Common myeloid progenitor, CD34-positive (primary cell): ENCODE measurements around the gene JPH4.

Source experiments
- CTCF ChIA-PET: fragments of 350-600 bp; sonication (Branson Sonifier 250); formaldehyde crosslinking; loops from one replicate; lab custom pipeline; 2021; ENCODE audit warnings: antibody characterized with exemption; lab: Charles Lee
- POLR2A ChIA-PET: fragments of 350-600 bp; sonication (Branson Sonifier 250); formaldehyde crosslinking; loops from one replicate; lab custom pipeline; 2021; ENCODE audit warnings: antibody characterized with exemption; lab: Charles Lee
- DNase-seq, 3 donors: peaks; one replicate each; pipeline versions ENCODE4 v3.0.0 to v3.0.0-alpha.2; 2013
- H3K27ac ChIP-seq, 2 experiments: 1 replicate in 1 of 2; 2 replicates in 1 of 2; pipeline ENCODE4 v1.7.0; 2013; ENCODE audit warnings: inconsistent platforms in 2 of 2, low read length in 2 of 2, mild to moderate bottlenecking in 2 of 2, low read depth in 1 of 2, moderate library complexity in 1 of 2; ENCODE audit not compliant: severe bottlenecking in 2 of 2, insufficient read depth in 1 of 2, poor library complexity in 1 of 2
- H3K27me3 ChIP-seq, 5 experiments: replicated peaks in 2 of 5; 1 replicate in 3 of 5; 2 replicates in 2 of 5; pipeline versions ENCODE4 v1.6.1 to v1.7.0; 2013; ENCODE audit warnings: low read length in 4 of 5, mild to moderate bottlenecking in 2 of 5, moderate library complexity in 2 of 5, inconsistent platforms in 1 of 5; ENCODE audit not compliant: insufficient read depth in 5 of 5, control insufficient read depth in 4 of 5
- H3K36me3 ChIP-seq, 4 experiments: 1 replicate in 2 of 4; 2 replicates in 2 of 4; pipeline versions ENCODE4 v1.6.1 to v1.7.0; 2013; ENCODE audit warnings: low read length in 3 of 4, control low read depth in 1 of 4, mild to moderate bottlenecking in 1 of 4; ENCODE audit not compliant: control insufficient read depth in 4 of 4, insufficient read depth in 4 of 4
- H3K4me1 ChIP-seq, 4 experiments: 1 replicate in 3 of 4; 2 replicates in 1 of 4; pipeline versions ENCODE4 v1.6.1 to v1.7.1; 2013; ENCODE audit warnings: low read length in 3 of 4, mild to moderate bottlenecking in 3 of 4, control low read depth in 1 of 4, inconsistent platforms in 1 of 4, moderate library complexity in 1 of 4; ENCODE audit not compliant: control insufficient read depth in 4 of 4, insufficient read depth in 4 of 4; ENCODE audit errors: control extremely low read depth in 1 of 4
- H3K4me3 ChIP-seq, 7 experiments: 1 replicate in 4 of 7; 2 replicates in 3 of 7; pipeline versions ENCODE4 v1.5.1 to v1.7.0; 2013; ENCODE audit warnings: mild to moderate bottlenecking in 7 of 7, low read length in 6 of 7, moderate library complexity in 6 of 7, inconsistent platforms in 2 of 7, low read depth in 2 of 7, control low read depth in 1 of 7; ENCODE audit not compliant: insufficient read depth in 4 of 7, control insufficient read depth in 1 of 7; ENCODE audit errors: extremely low read depth in 1 of 7
- H3K9me3 ChIP-seq, 5 experiments: 1 replicate in 4 of 5; 2 replicates in 1 of 5; pipeline versions ENCODE4 v1.6.1 to v1.7.1; 2013; ENCODE audit warnings: low read length in 4 of 5, mild to moderate bottlenecking in 2 of 5, inconsistent platforms in 1 of 5, low read depth in 1 of 5, moderate library complexity in 1 of 5; ENCODE audit not compliant: control insufficient read depth in 4 of 5, insufficient read depth in 2 of 5; ENCODE audit errors: control extremely low read depth in 1 of 5
- WGBS: methylation state at CpG from one replicate; pipeline ENCODE4 v1.1.5; 2013; ENCODE audit not compliant: insufficient coverage; 5-methylcytosine and 5-hydroxymethylcytosine counted together

JPH4 gene

GRCh38 chr14:23614395-23614828, 35.8 kb upstream of the JPH4 start:
- H3K27me3 ChIP-seq: no peaks in the 10 kb centered on the region
- POLR2A ChIA-PET: no interaction called here
- H3K36me3 ChIP-seq: no peaks in the 10 kb centered on the region
- WGBS: 100% methylated on average over 2 of the region's 2 CpGs
- CTCF ChIA-PET: interaction anchor here (1.5 to 2.3 kb wide), 2 partner anchors 18 to 25 kb away, joined by 5 to 7 read pairs; no protein-coding TSS in a partner anchor
- H3K27ac ChIP-seq: no peak overlapping the region
- DNase-seq: no peak
- H3K9me3 ChIP-seq: peaks cover 0 to 3% (median 0%) of the 10 kb centered on the region in 5 experiments
- no peak overlapping the region for H3K4me3 ChIP-seq
- H3K4me1 ChIP-seq: peaks cover 4 to 23% (median 17%) of the 10 kb centered on the region in 4 experiments

GRCh38 chr14:23613242-23614070, 34.9 kb upstream of the JPH4 start:
- no peak for DNase-seq
- no peak overlapping the region for H3K27ac ChIP-seq
- POLR2A ChIA-PET: no interaction called here
- H3K9me3 ChIP-seq: peaks cover 0 to 3% (median 0%) of the 10 kb centered on the region in 5 experiments
- H3K4me1 ChIP-seq: peaks cover 4 to 22% (median 17%) of the 10 kb centered on the region in 4 experiments
- WGBS: 92% methylated on average over 2 of the region's 6 CpGs
- no peak overlapping the region for H3K4me3 ChIP-seq
- CTCF ChIA-PET: interaction anchor here (1.5 to 3.9 kb wide), 4 partner anchors 10 to 300 kb away, joined by 3 to 39 read pairs (median 6); no protein-coding TSS in a partner anchor
- H3K36me3 ChIP-seq: no peaks in the 10 kb centered on the region
- H3K27me3 ChIP-seq: no peaks in the 10 kb centered on the region

- no peak overlapping the region for H3K4me3 ChIP-seq
- ChIA-PET CTCF (interaction anchor here (1.1 to 3.9 kb wide), 6 partner anchors 9 to 300 kb away, joined by 3 to 39 read pairs (median 4); no protein-coding TSS in a partner anchor), POLR2A (no interaction called here)
- H3K27ac ChIP-seq: no peak overlapping the region
- DNase-seq: no peak
- H3K9me3 ChIP-seq: peaks cover 0 to 3% (median 0%) of the 10 kb centered on the region in 5 experiments
- peaks cover 4 to 21% (median 17%) of the 10 kb centered on the region in 4 experiments for H3K4me1 ChIP-seq
- H3K27me3 ChIP-seq: no peaks in the 10 kb centered on the region
- H3K36me3 ChIP-seq: no peaks in the 10 kb centered on the region
- 100% methylated on average over 1 of the region's 1 CpG for WGBS
Observed at GRCh38 chr14:23612802-23613201, 34.2 kb upstream of the JPH4 start.

GRCh38 chr14:23612354-23612732, 33.8 kb upstream of the JPH4 start:
- Histone ChIP-seq H3K27ac (no peak overlapping the region), H3K4me1 (peaks cover 4 to 21% (median 17%) of the 10 kb centered on the region in 4 experiments), H3K9me3 (peaks cover 0 to 3% (median 0%) of the 10 kb centered on the region in 5 experiments), H3K36me3 (no peaks in the 10 kb centered on the region), H3K27me3 (no peaks in the 10 kb centered on the region), H3K4me3 (no peak overlapping the region)
- ChIA-PET POLR2A (no interaction called here), CTCF (interaction anchor here (1.1 to 3.9 kb wide), 6 partner anchors 9 to 301 kb away, joined by 3 to 39 read pairs (median 4); no protein-coding TSS in a partner anchor)
- DNase-seq: no peak
- 93% methylated on average over 4 of the region's 4 CpGs for WGBS

- DNase-seq: peak in 2 of 3 donors; percentile 31 to 48
- ChIA-PET CTCF (interaction anchor here (0.6 to 3.9 kb wide), 6 partner anchors 9 to 300 kb away, joined by 3 to 39 read pairs (median 3); no protein-coding TSS in a partner anchor), POLR2A (no interaction called here)
- Histone ChIP-seq H3K27ac (peak overlapping the region in 1 of 2 experiments; percentile 3), H3K4me1 (peaks cover 4 to 21% (median 18%) of the 10 kb centered on the region in 4 experiments), H3K9me3 (peaks cover 0 to 3% (median 0%) of the 10 kb centered on the region in 5 experiments), H3K4me3 (no peak overlapping the region), H3K27me3 (no peaks in the 10 kb centered on the region), H3K36me3 (no peaks in the 10 kb centered on the region)
- WGBS: 10% methylated on average over 3 of the region's 4 CpGs
Observed at GRCh38 chr14:23610815-23611289, 32.3 kb upstream of the JPH4 start.

- peaks cover 4 to 24% (median 18%) of the 10 kb centered on the region in 4 experiments for H3K4me1 ChIP-seq
- peaks cover 0 to 3% (median 0%) of the 10 kb centered on the region in 5 experiments for H3K9me3 ChIP-seq
- peak in 2 of 3 donors; percentile 48 to 70 for DNase-seq
- ChIA-PET CTCF (interaction anchor here (1.0 to 3.9 kb wide), 5 partner anchors 9 to 300 kb away, joined by 3 to 39 read pairs (median 3); no protein-coding TSS in a partner anchor), POLR2A (no interaction called here)
- 0% methylated on average over 1 of the region's 2 CpGs for WGBS
- no peaks in the 10 kb centered on the region for H3K36me3 ChIP-seq
- peak overlapping the region in 1 of 2 experiments; percentile 3 for H3K27ac ChIP-seq
- H3K4me3 ChIP-seq: peak overlapping the region in 2 of 7 experiments; percentile 20 to 32
- no peaks in the 10 kb centered on the region for H3K27me3 ChIP-seq
Observed at GRCh38 chr14:23610090-23610814, 31.7 kb upstream of the JPH4 start.
